ENCODE data around the gene TMEM80. TPM values are rescaled to one million over a fixed set of nuclear protein-coding genes. Genes with fewer than 3 reads are reported as not detected.
"Not testable (repeated sequence)": the region's sequence is repeated elsewhere in the genome, so short reads cannot be mapped to it uniquely, and the experiment has no call there.

The TMEM80 gene
- total RNA-seq, 2 experiments from 2014 or later, result 10.6 to 12.5 TPM

- peaks cover 3% of the 10 kb centered on the region for H3K27me3 Mint-ChIP-seq
- ChIA-PET CTCF (interaction anchor here (0.5 to 10.0 kb wide), 6 partner anchors 37 to 174 kb away, joined by 3 to 73 read pairs (median 4); no protein-coding TSS in a partner anchor), POLR2A (interaction anchor here (0.7 to 1.5 kb wide), 4 partner anchors 22 to 173 kb away, joined by 3 to 5 read pairs (median 4); no protein-coding TSS in a partner anchor)
- no peak overlapping the region for H3K4me3 Mint-ChIP-seq
- no peak for TF ChIP-seq CTCF (IDR thresholded peaks at IDR 0.05)
- ATAC-seq, result no peak
- H3K4me1 Mint-ChIP-seq (ENCODE audit: low read depth), result peaks cover 11% of the 10 kb centered on the region
- H3K36me3 Mint-ChIP-seq (ENCODE audit: low read depth), result no peaks in the 10 kb centered on the region
- no peak for DNase-seq
- intact Hi-C loops (cut with micrococcal nuclease), result loop anchor here (5.0 kb wide), 1 partner anchor 172 kb away; no protein-coding TSS in a partner anchor
- H3K9me3 Mint-ChIP-seq, result no peaks in the 10 kb centered on the region
- H3K27ac Mint-ChIP-seq, result no peak overlapping the region
Measured at GRCh38 chr11:728901-729491, 33.4 kb downstream of the TMEM80 start.

- POLR2A ChIA-PET, result no interaction called here
- no peak for ATAC-seq
Measured at GRCh38 chr11:729492-730074, 34.0 kb downstream of the TMEM80 start.

GRCh38 chr11:733072-733471 lies 37.5 kb downstream of the TMEM80 start:
- POLR2A ChIA-PET, result interaction anchor here (0.9 kb wide), 1 partner anchor 13 kb away, joined by 3 read pairs; no protein-coding TSS in a partner anchor
- H3K27ac Mint-ChIP-seq, result no peak overlapping the region

More at GRCh38 chr11:729492-730074, 34.0 kb downstream of the TMEM80 start:
- no peak overlapping the region for H3K4me3 Mint-ChIP-seq
- CTCF ChIA-PET, result interaction anchor here (2.1 kb wide), 1 partner anchor 36 kb away, joined by 5 read pairs; no protein-coding TSS in a partner anchor
- intact Hi-C loops (cut with micrococcal nuclease), result loop anchor here (5.0 kb wide), 1 partner anchor 172 kb away; no protein-coding TSS in a partner anchor
- peaks cover under 1% of the 10 kb centered on the region for H3K27me3 Mint-ChIP-seq
- no peaks in the 10 kb centered on the region for H3K9me3 Mint-ChIP-seq
- no peak overlapping the region for H3K27ac Mint-ChIP-seq
- H3K36me3 Mint-ChIP-seq (ENCODE audit: low read depth), result no peaks in the 10 kb centered on the region
- H3K4me1 Mint-ChIP-seq (ENCODE audit: low read depth), result peaks cover 8% of the 10 kb centered on the region
- TF ChIP-seq CTCF (IDR thresholded peaks at IDR 0.05), result no peak
- DNase-seq, result no peak

GRCh38 chr11:734541-734940 lies 38.9 kb downstream of the TMEM80 start:
- ATAC-seq; H3K9me3 Mint-ChIP-seq; H3K36me3 Mint-ChIP-seq (ENCODE audit: low read depth); DNase-seq; H3K27ac Mint-ChIP-seq; H3K27me3 Mint-ChIP-seq; H3K4me3 Mint-ChIP-seq; intact Hi-C loops (cut with micrococcal nuclease); POLR2A ChIA-PET: not testable (repeated sequence)
- CTCF ChIA-PET, result interaction anchor here (0.6 kb wide), 1 partner anchor 71 kb away, joined by 3 read pairs; no protein-coding TSS in a partner anchor
- H3K4me1 Mint-ChIP-seq (ENCODE audit: low read depth), result peaks cover 13% of the 10 kb centered on the region

More at GRCh38 chr11:733072-733471, 37.5 kb downstream of the TMEM80 start:
- no peak for DNase-seq
- Mint-ChIP-seq H3K4me1 (ENCODE audit: low read depth) (peaks cover 13% of the 10 kb centered on the region), H3K9me3 (no peaks in the 10 kb centered on the region), H3K36me3 (ENCODE audit: low read depth) (no peaks in the 10 kb centered on the region), H3K27me3 (peaks cover 2% of the 10 kb centered on the region), H3K4me3 (no peak overlapping the region)
- TF ChIP-seq CTCF (IDR thresholded peaks at IDR 0.05), result no peak
- intact Hi-C loops (cut with micrococcal nuclease), result no loop called here
- CTCF ChIA-PET, result interaction anchor here (1.3 kb wide), 1 partner anchor 37 kb away, joined by 3 read pairs; no protein-coding TSS in a partner anchor
- ATAC-seq, result no peak

- H3K27me3 Mint-ChIP-seq, result peaks cover 2% of the 10 kb centered on the region
- H3K4me1 Mint-ChIP-seq (ENCODE audit: low read depth), result peaks cover 13% of the 10 kb centered on the region
- H3K9me3 Mint-ChIP-seq, result no peaks in the 10 kb centered on the region
- no peak for DNase-seq
- peak; percentile 45 for ATAC-seq
- no peaks in the 10 kb centered on the region for H3K36me3 Mint-ChIP-seq (ENCODE audit: low read depth)
- no peak overlapping the region for H3K27ac Mint-ChIP-seq
- H3K4me3 Mint-ChIP-seq, result peak overlapping the region; percentile 24
- ChIA-PET POLR2A (interaction anchor here (1.0 kb wide), 1 partner anchor 26 kb away, joined by 3 read pairs; no protein-coding TSS in a partner anchor), CTCF (interaction anchor here (1.5 to 1.6 kb wide), 2 partner anchors 9 to 10 kb away, joined by 4 read pairs; partner anchors contain the start of gene TALDO1)
- intact Hi-C loops (cut with micrococcal nuclease), result no loop called here
- TF ChIP-seq CTCF (IDR thresholded peaks at IDR 0.05), result no peak
Measured at GRCh38 chr11:737366-737765, 41.8 kb downstream of the TMEM80 start.

- H3K36me3 Mint-ChIP-seq (ENCODE audit: low read depth); DNase-seq; intact Hi-C loops (cut with micrococcal nuclease); H3K9me3 Mint-ChIP-seq; H3K27ac Mint-ChIP-seq; H3K27me3 Mint-ChIP-seq: not testable (repeated sequence)
- POLR2A ChIA-PET, result interaction anchor here (1.0 kb wide), 1 partner anchor 25 kb away, joined by 3 read pairs; no protein-coding TSS in a partner anchor
- CTCF ChIA-PET, result interaction anchor here (1.5 to 1.6 kb wide), 2 partner anchors 9 to 10 kb away, joined by 4 read pairs; partner anchors contain the start of gene TALDO1
- peak; percentile 43 for ATAC-seq
- Mint-ChIP-seq H3K4me1 (ENCODE audit: low read depth) (peaks cover 13% of the 10 kb centered on the region), H3K4me3 (peak overlapping the region; percentile 24)
Measured at GRCh38 chr11:737899-738298, 42.3 kb downstream of the TMEM80 start.

Data from activated CD8-positive, alpha-beta T cell treated with anti-CD3 and anti-CD28 coated beads for 36 hours (primary cell).